Mucosa of descending colon (tissue), 3 donors: ENCODE results near the gene EXOC6B. TPM values are rescaled to one million over a fixed set of nuclear protein-coding genes. Genes with fewer than 3 reads are reported as not detected.

ENCODE experiments used
- ATAC-seq: fragments of 200-7000 bp; cut with Tn5 transposase; one replicate; pipeline ENCODE4 v1.9.1; 2020; ENCODE audit warnings: mild to moderate bottlenecking, moderate library complexity
- DNase-seq, 3 donors: peaks; one replicate each; pipeline ENCODE4 v3.0.0-alpha.2; 2020
- H3K36me3 ChIP-seq: fragments of 200-600 bp; one replicate; pipeline ENCODE4 v1.8.0; 2021; ENCODE audit warnings: low read depth, mild to moderate bottlenecking
- H3K4me1 ChIP-seq: fragments of 200-600 bp; one replicate; pipeline ENCODE4 v1.8.0; 2021; ENCODE audit warnings: low read depth, mild to moderate bottlenecking
- H3K4me3 ChIP-seq: fragments of 200-600 bp; one replicate; pipeline ENCODE4 v1.8.0; 2021; ENCODE audit warnings: mild to moderate bottlenecking
- H3K9me3 ChIP-seq: fragments of 200-600 bp; one replicate; pipeline ENCODE4 v1.8.0; 2021; ENCODE audit warnings: mild to moderate bottlenecking
- CTCF ChIP-seq: fragments of 200-600 bp; IDR thresholded peaks from one replicate; pipeline ENCODE4 v1.8.0; 2022; ENCODE audit warnings: antibody characterized with exemption, mild to moderate bottlenecking
- intact Hi-C, 2 donors: fragments of 100-400 bp; cut with DNase I in 1 of 2; cut with micrococcal nuclease in 1 of 2; formaldehyde crosslinking; loops; one replicate each; pipeline versions ENCODE4 v1.11.0 to v1.11.1; 2022; cut with DNase I, micrococcal nuclease
- total RNA-seq, 3 donors: library from RNA; stranded (reverse); fragmentation: NEBNext Ultra II Directional in 2 of 3; extraction: Animal tissue kit (Norgen Biotek cat#: 25700) in 2 of 3; gene quantifications; one replicate each; pipeline versions ENCODE4 v1.2.1 to v1.2.4, GENCODE V29; 2021 to 2023
- donor health status: DM: no; HTN: no; CAD: no; lungs with moderate emphysema.
- donor health status: DM: no; HTN: no; CAD: no.
- donor health status: DM: no; HTN: yes; CAD: no.

Gene EXOC6B
- total RNA-seq, 3 donors from 2014 or later: 19.4 to 52.4 (median 28.8) TPM

GRCh38 chr2:72837171-72837570 is 11.3 kb upstream of the EXOC6B start:
- Histone ChIP-seq H3K4me3 (no peak overlapping the region), H3K4me1 (no peaks in the 10 kb centered on the region), H3K9me3 (no peaks in the 10 kb centered on the region), H3K36me3 (no peaks in the 10 kb centered on the region)
- intact Hi-C loops: no loop called here
- TF ChIP-seq CTCF: no peak
- ATAC-seq (no peak), DNase-seq (no peak)

- no peaks in the 10 kb centered on the region for H3K9me3 ChIP-seq
- TF ChIP-seq CTCF: no peak
- no peaks in the 10 kb centered on the region for H3K36me3 ChIP-seq
- DNase-seq (no peak), ATAC-seq (no peak)
- H3K4me1 ChIP-seq: no peaks in the 10 kb centered on the region
- H3K4me3 ChIP-seq: no peak overlapping the region
- intact Hi-C loops: no loop called here
These were observed 9.6 kb upstream of the EXOC6B start for GRCh38 chr2:72835403-72835802.

GRCh38 chr2:72834596-72834995 is 8.8 kb upstream of the EXOC6B start:
- intact Hi-C loops: no loop called here
- DNase-seq (no peak), ATAC-seq (no peak)
- Histone ChIP-seq H3K4me1 (no peaks in the 10 kb centered on the region), H3K9me3 (no peaks in the 10 kb centered on the region), H3K36me3 (no peaks in the 10 kb centered on the region), H3K4me3 (no peak overlapping the region)
- no peak for TF ChIP-seq CTCF

GRCh38 chr2:72833084-72833714 is 7.4 kb upstream of the EXOC6B start:
- Histone ChIP-seq H3K4me1 (no peaks in the 10 kb centered on the region), H3K36me3 (no peaks in the 10 kb centered on the region), H3K4me3 (no peak overlapping the region), H3K9me3 (no peaks in the 10 kb centered on the region)
- intact Hi-C loops: no loop called here
- no peak for DNase-seq
- TF ChIP-seq CTCF: no peak
- no peak for ATAC-seq

GRCh38 chr2:72830273-72830672 is 4.4 kb upstream of the EXOC6B start:
- no peak for TF ChIP-seq CTCF
- DNase-seq (no peak), ATAC-seq (no peak)
- no peak overlapping the region for H3K4me3 ChIP-seq
- no peaks in the 10 kb centered on the region for H3K36me3 ChIP-seq
- intact Hi-C loops: no loop called here
- H3K9me3 ChIP-seq: no peaks in the 10 kb centered on the region
- H3K4me1 ChIP-seq: no peaks in the 10 kb centered on the region
